Transverse colon (tissue), 3 donors: Measurements from ENCODE around the gene MBOAT7.

ENCODE experiments used
- EP300 ChIP-seq: sonication (generic); formaldehyde crosslinking; IDR thresholded peaks from one replicate; pipeline ENCODE4 v1.6.1; 2017; ENCODE audit warnings: antibody characterized with exemption, low read depth
- TF ChIP-seq, protein P1 (sequence below), 5 experiments: fragments of 200-600 bp in 3 of 5; fragments of 450-650 bp in 2 of 5; sonication (generic) in 3 of 5; IDR thresholded peaks; 1 replicate in 2 of 5; 2 replicates in 3 of 5; pipeline ENCODE4 v1.5.1; 2016 to 2017; ENCODE audit warnings: antibody characterized with exemption in 5 of 5, inconsistent platforms in 3 of 5, mild to moderate bottlenecking in 2 of 5, moderate library complexity in 1 of 5

DNA sequence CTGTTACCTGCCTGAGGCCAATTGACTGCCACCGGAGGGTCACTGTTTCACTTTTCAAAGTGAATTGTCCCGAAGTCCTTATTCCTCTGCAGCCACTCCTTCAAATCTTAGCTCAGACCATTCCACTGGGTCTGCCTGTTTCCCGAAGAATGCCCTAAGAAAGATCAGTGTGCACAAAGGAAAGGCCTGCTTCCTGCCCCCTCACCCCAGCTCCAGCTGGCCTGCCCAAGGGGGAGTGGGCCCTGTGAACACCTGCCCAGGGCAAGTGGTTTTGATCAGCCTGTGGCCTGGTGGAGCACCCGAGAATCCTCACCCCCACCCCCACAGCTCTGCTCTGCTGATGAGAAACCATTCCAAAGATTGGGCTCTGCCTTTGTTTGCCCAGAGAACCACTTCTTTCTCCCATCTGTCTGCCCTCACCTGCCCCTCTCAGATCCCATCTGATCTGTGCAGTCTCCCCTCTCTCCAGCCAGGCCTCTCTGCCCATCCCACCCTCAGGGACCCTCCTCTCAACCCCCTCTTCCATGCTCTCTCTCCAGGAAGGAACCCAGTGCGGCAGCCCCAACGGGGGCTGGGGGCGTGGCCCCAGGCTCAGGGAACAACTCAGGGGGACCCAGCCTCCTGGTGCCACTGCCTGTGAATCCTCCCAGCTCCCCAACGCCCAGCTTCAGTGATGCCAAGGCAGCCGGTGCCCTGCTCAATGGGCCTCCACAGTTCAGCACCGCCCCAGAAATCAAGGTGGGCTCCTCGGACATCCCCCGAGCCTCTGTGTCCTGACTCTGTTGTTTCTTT is 40.2 kb downstream of the MBOAT7 start:
- TF ChIP-seq, protein P1, sequence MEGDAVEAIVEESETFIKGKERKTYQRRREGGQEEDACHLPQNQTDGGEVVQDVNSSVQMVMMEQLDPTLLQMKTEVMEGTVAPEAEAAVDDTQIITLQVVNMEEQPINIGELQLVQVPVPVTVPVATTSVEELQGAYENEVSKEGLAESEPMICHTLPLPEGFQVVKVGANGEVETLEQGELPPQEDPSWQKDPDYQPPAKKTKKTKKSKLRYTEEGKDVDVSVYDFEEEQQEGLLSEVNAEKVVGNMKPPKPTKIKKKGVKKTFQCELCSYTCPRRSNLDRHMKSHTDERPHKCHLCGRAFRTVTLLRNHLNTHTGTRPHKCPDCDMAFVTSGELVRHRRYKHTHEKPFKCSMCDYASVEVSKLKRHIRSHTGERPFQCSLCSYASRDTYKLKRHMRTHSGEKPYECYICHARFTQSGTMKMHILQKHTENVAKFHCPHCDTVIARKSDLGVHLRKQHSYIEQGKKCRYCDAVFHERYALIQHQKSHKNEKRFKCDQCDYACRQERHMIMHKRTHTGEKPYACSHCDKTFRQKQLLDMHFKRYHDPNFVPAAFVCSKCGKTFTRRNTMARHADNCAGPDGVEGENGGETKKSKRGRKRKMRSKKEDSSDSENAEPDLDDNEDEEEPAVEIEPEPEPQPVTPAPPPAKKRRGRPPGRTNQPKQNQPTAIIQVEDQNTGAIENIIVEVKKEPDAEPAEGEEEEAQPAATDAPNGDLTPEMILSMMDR (IDR thresholded peaks at IDR 0.05): no peak
- no peak for TF ChIP-seq EP300
